Testis (tissue), 3 donors: ENCODE measurements around the gene INPP5A. TPM values are rescaled to one million over a fixed set of nuclear protein-coding genes. Genes with fewer than 3 reads are reported as not detected.
"Not testable (repeated sequence)": the region's sequence is repeated elsewhere in the genome, so short reads cannot be mapped to it uniquely, and the experiment has no call there.

Experiments used
- DNase-seq: peaks from one replicate; pipeline ENCODE4 v3.0.0-alpha.2; 2019
- H3K27ac ChIP-seq, 2 donors: fragments of 200-600 bp; sonication (generic); one replicate each; pipeline ENCODE4 v1.5.1; 2019
- H3K27me3 ChIP-seq: fragments of 200-600 bp; sonication (generic); one replicate; pipeline ENCODE4 v1.5.1; 2019
- H3K36me3 ChIP-seq: fragments of 200-600 bp; sonication (generic); one replicate; pipeline ENCODE4 v1.5.1; 2017; ENCODE audit warnings: low read depth; ENCODE audit errors: missing control alignments
- H3K4me1 ChIP-seq: fragments of 200-600 bp; sonication (generic); one replicate; pipeline ENCODE4 v1.5.1; 2019
- H3K4me3 ChIP-seq, 2 donors: fragments of 200-600 bp; sonication (generic); one replicate each; pipeline ENCODE4 v1.5.1; 2017 to 2019
- H3K9me3 ChIP-seq: fragments of 200-600 bp; sonication (generic); one replicate; pipeline ENCODE4 v1.5.1; 2017
- CTCF ChIP-seq, 3 experiments: fragments of 450-650 bp in 2 of 3; fragments of 200-600 bp in 1 of 3; sonication (generic) in 1 of 3; IDR thresholded peaks; one replicate each; pipeline ENCODE4 v1.5.1; 2016 to 2019; ENCODE audit warnings: antibody characterized with exemption in 3 of 3, mild to moderate bottlenecking in 2 of 3, moderate library complexity in 1 of 3
- POLR2A ChIP-seq: fragments of 450-650 bp; IDR thresholded peaks from one replicate; pipeline ENCODE4 v1.6.1; 2017; ENCODE audit warnings: antibody characterized with exemption, mild to moderate bottlenecking, moderate library complexity
- WGBS, 2 donors: methylation state at CpG; one replicate each; pipeline ENCODE4 v1.1.5; 2018; 5-methylcytosine and 5-hydroxymethylcytosine counted together
- intact Hi-C: fragments of 100-400 bp; cut with DNase I; formaldehyde crosslinking; loops from one replicate; pipeline ENCODE4 v1.15.1; 2023; ENCODE audit warnings: low total_unique reads
- polyA plus RNA-seq: library from polyadenylated mRNA; stranded (reverse); fragments of 350-450 nt; fragmentation: Illumina TruSeq; extraction: RNeasy Lipid Tissue Mini Kit (QIAGEN cat#74804); gene quantifications from one replicate; pipeline ENCODE4 v1.2.3, GENCODE V29; 2014; ENCODE audit warnings: low read depth, low replicate concordance; ENCODE audit not compliant: insufficient read depth
- total RNA-seq, 2 donors: library from RNA; depleted of rRNA; stranded (reverse); fragments of >200 nt; gene quantifications; one replicate each; pipeline ENCODE4 v1.2.3, GENCODE V29; 2016

INPP5A gene
- total and polyA plus RNA-seq, 3 donors from 2014 or later: 54.1 to 103 (median 73.0) TPM

DNA sequence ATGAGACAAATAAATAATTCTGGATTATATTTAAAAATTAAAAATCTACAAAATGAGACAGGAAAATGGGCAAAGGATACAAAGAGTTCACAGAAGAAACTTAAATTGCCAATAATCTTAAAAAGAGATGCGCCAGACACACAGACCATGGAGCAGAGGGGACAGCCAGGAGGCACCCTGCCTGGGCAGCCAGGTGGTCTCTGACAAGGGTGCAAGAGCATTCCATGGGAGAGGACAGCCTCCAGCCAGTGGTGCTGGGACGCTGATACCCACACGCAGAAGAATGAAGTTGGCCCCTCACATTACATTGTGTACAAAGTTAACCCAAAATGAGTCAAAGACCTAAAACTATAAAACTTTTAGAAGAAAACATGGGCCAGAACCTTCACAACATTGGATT lies 142.1 kb downstream of the INPP5A start:
- H3K27ac ChIP-seq: no peak overlapping the region
- no peaks in the 10 kb centered on the region for H3K36me3 ChIP-seq
- H3K4me1 ChIP-seq: peaks cover 6% of the 10 kb centered on the region
- no peaks in the 10 kb centered on the region for H3K9me3 ChIP-seq
- H3K27me3 ChIP-seq: no peaks in the 10 kb centered on the region
- H3K4me3 ChIP-seq: no peak overlapping the region
- peak; percentile 10 for DNase-seq
- WGBS, 2 donors: 56 to 62% methylated on average over 3 of the region's 3 CpGs
- intact Hi-C loops: no loop called here
- TF ChIP-seq CTCF (IDR thresholded peaks at IDR 0.05) (no peak), POLR2A (no peak)

DNA sequence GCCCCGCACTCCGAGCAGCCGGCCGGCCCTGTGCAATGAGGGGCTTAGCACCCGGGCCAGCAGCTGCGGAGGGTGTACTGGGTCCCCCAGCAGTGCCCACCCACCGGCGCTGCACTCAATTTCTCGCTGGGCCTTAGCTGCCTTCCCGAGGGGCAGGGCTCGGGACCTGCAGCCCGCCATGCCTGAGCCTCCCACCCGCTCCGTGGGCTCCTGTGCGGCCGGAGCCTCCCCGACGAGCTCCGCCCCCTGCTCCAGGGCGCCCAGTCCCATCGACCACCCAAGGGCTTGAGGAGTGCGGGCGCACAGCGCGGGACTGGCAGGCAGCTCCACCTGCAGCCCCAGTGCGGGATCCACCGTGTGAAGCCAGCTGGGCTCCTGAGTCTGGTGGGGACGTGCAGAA lies 143.2 kb downstream of the INPP5A start:
- DNase-seq: peak; percentile 12
- peak overlapping the region in 1 of 2 donors; percentile 29 for H3K4me3 ChIP-seq
- WGBS, 2 donors: 72% methylated on average over 24 of the region's 28 CpGs; no CpG with 5 or more reads in 1 of the 2 donors
- H3K9me3 ChIP-seq, H3K27me3 ChIP-seq, H3K36me3 ChIP-seq, H3K27ac ChIP-seq, intact Hi-C loops: not testable (repeated sequence)
- peaks cover 16% of the 10 kb centered on the region for H3K4me1 ChIP-seq

DNA sequence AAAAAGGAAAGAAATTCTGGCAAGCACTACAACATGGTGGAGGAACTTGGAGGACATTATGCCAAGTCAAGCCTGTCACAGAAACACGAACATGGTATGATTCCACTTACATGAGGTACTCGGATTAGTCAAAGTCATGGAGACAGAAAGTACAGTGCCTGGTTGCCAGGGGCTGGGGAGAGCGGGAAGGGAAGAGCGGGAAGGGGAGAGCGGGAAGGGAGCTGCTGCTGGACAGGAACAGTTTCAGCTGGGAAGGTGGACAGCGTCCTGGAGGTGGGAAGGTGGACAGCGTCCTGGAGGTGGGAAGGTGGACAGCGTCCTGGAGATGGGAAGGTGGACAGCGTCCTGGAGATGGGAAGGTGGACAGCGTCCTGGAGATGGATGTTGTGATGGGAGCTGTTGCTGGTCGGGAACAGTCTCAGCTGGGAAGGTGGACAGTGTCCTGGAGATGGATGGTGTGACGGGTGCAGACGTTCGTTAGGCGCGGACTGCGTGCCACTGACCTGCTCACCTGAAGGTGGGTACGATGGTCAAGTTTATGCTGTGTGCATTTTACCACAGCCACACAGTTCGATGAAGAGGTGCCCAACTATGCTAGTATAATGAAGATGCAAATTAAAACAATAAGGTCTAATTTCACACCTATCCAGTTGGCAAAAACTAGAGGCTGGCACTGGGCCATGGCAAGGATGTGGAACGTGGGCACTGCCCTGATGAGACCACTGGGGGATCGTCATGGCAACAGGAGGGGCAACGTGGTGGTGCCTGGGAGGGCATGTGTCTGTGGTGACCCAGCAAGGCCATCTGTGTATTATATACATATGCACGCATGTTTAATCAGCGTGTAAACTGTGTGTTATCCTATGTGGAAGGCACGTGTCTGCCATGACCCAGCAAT lies 144.5 kb downstream of the INPP5A start:
- no peaks in the 10 kb centered on the region for H3K9me3 ChIP-seq
- no peak overlapping the region for H3K4me3 ChIP-seq
- H3K36me3 ChIP-seq: no peaks in the 10 kb centered on the region
- H3K4me1 ChIP-seq: peaks cover 18% of the 10 kb centered on the region
- intact Hi-C loops: no loop called here
- 74 to 82% methylated on average over 25 of the region's 25 CpGs for WGBS, 2 donors
- peak; percentile 14 for DNase-seq
- no peak overlapping the region for H3K27ac ChIP-seq
- H3K27me3 ChIP-seq: no peaks in the 10 kb centered on the region
- no peak for TF ChIP-seq POLR2A

DNA sequence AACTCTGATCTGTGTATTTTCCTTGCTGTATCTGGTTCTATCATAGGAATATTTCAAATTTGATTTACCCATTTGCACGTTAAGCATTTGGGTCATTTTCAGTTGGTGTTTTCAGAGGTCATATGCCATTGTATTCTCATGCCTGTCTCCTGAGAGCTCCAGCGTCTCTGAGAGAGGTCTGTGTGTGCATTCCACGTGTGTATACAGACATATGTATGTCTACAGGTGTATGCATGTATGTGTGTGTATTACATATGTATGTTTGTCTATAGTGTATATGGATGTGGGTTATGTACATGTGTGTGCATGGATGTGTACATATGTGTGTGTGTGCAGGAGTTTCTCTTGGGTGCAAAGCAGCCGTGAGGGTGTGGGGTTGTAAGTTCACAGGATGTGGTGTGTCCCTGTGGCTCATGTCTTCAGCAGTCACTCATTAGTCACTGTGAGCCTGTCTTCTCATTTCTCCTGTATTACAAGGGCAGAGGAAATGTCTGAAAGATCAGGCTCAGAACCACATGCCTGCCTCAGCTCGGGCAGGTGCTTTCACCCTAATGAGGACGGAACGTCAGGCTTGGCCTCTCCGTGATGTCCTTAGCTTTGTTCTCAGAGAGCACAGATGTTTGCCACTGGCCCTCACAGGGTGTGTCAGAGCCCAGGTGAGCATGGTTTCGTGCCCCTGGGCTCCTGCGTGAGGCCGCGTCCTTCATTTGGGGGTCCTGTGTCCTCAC lies 146.7 kb downstream of the INPP5A start:
- WGBS, 2 donors: 76 to 89% methylated on average over 12 of the region's 12 CpGs
- Histone ChIP-seq H3K27me3 (no peaks in the 10 kb centered on the region), H3K4me1 (peaks cover 18% of the 10 kb centered on the region), H3K9me3 (no peaks in the 10 kb centered on the region), H3K36me3 (no peaks in the 10 kb centered on the region), H3K4me3 (no peak overlapping the region), H3K27ac (peak overlapping the region in 1 of 2 donors; percentile 1)
- TF ChIP-seq CTCF (IDR thresholded peaks at IDR 0.05) (no peak), POLR2A (no peak)
- peak; percentile 31 for DNase-seq
- intact Hi-C loops: no loop called here

GRCh38 chr10:132685101-132685891 lies 147.7 kb downstream of the INPP5A start:
- intact Hi-C loops: no loop called here
- H3K27ac ChIP-seq: peak overlapping the region in 1 of 2 donors; percentile 1

More at GRCh38 chr10:132685101-132685891, 147.7 kb downstream of the INPP5A start:
- H3K9me3 ChIP-seq: no peaks in the 10 kb centered on the region
- TF ChIP-seq CTCF (IDR thresholded peaks at IDR 0.05) (no peak), POLR2A (no peak)
- H3K4me1 ChIP-seq: peaks cover 18% of the 10 kb centered on the region
- 42 to 65% methylated on average over 24 to 32 of the region's 32 CpGs for WGBS, 2 donors
- DNase-seq: peak; percentile 74
- no peaks in the 10 kb centered on the region for H3K27me3 ChIP-seq
- no peak overlapping the region for H3K4me3 ChIP-seq
- no peaks in the 10 kb centered on the region for H3K36me3 ChIP-seq
